SK-N-SH treated with all-trans-retinoic acid at 6 μM for 48 hours (cell line): ENCODE measurements around the gene DOCK9.

Source experiments
- ATAC-seq: fragments of 200-7000 bp; cut with Tn5 transposase; 3 replicates; pipeline ENCODE4 v1.9.1; 2020; ENCODE audit warnings: mild to moderate bottlenecking, moderate library complexity
- ARNTL ChIP-seq: fragments of 450-650 bp; formaldehyde crosslinking; IDR thresholded peaks from 2 replicates; pipeline ENCODE4 v1.5.0; 2020; ENCODE audit warnings: low read depth, mild to moderate bottlenecking, moderate library complexity, borderline replicate concordance
- BACH2 ChIP-seq: fragments of 250-450 bp; sonication (Bioruptor Pico); IDR thresholded peaks from 2 replicates; pipeline ENCODE4 v1.9.0; 2021; ENCODE audit warnings: mild to moderate bottlenecking, borderline replicate concordance
- CSDC2 ChIP-seq: fragments of 250-450 bp; sonication (Bioruptor Pico); IDR thresholded peaks from 2 replicates; pipeline ENCODE4 v1.5.0; 2020; ENCODE audit warnings: mild to moderate bottlenecking, moderate library complexity
- ESRRG ChIP-seq: fragments of 250-450 bp; sonication (Bioruptor Pico); IDR thresholded peaks from 2 replicates; pipeline ENCODE4 v1.6.1; 2021; ENCODE audit warnings: mild to moderate bottlenecking
- GLIS3 ChIP-seq: fragments of 250-450 bp; sonication (Bioruptor Pico); IDR thresholded peaks from 2 replicates; pipeline ENCODE4 v1.5.0; 2020; ENCODE audit warnings: mild to moderate bottlenecking, moderate library complexity
- ISL1 ChIP-seq: fragments of 250-450 bp; sonication (Bioruptor Pico); IDR thresholded peaks from 2 replicates; pipeline ENCODE4 v2.1.2; 2022; ENCODE audit warnings: mild to moderate bottlenecking, moderate library complexity
- OSR1 ChIP-seq: fragments of 250-450 bp; sonication (Bioruptor Pico); IDR thresholded peaks from 2 replicates; pipeline ENCODE4 v1.8.0; 2022; ENCODE audit warnings: moderate library complexity, mild to moderate bottlenecking, inconsistent platforms
- PPARA ChIP-seq: fragments of 250-450 bp; sonication (Bioruptor Pico); IDR thresholded peaks from 2 replicates; pipeline ENCODE4 v1.5.0; 2020; ENCODE audit warnings: mild to moderate bottlenecking, borderline replicate concordance
- RARB ChIP-seq: fragments of 250-450 bp; sonication (Bioruptor Pico); IDR thresholded peaks from 2 replicates; pipeline ENCODE4 v1.8.0; 2021; ENCODE audit warnings: mild to moderate bottlenecking, moderate library complexity
- SNAI2 ChIP-seq: fragments of 250-450 bp; sonication (Bioruptor Pico); IDR thresholded peaks from 2 replicates; pipeline ENCODE4 v1.5.0; 2020; ENCODE audit warnings: mild to moderate bottlenecking, moderate library complexity
- TCF4 ChIP-seq: fragments of 250-450 bp; sonication (Bioruptor Pico); IDR thresholded peaks from 2 replicates; pipeline ENCODE4 v1.8.0; 2021; ENCODE audit warnings: mild to moderate bottlenecking, moderate library complexity, borderline replicate concordance
- TOX ChIP-seq: fragments of 250-450 bp; sonication (Bioruptor Pico); IDR thresholded peaks from 2 replicates; pipeline ENCODE4 v1.8.0; 2021; ENCODE audit warnings: mild to moderate bottlenecking, moderate library complexity, borderline replicate concordance
- ZC3H10 ChIP-seq: fragments of 250-450 bp; sonication (Bioruptor Pico); IDR thresholded peaks from 2 replicates; pipeline ENCODE4 v1.5.1; 2021; ENCODE audit warnings: mild to moderate bottlenecking, moderate library complexity
- ZFP30 ChIP-seq: fragments of 450-650 bp; formaldehyde crosslinking; IDR thresholded peaks from 2 replicates; pipeline ENCODE4 v1.5.0; 2022; ENCODE audit warnings: mild to moderate bottlenecking, moderate library complexity
- ZNF70 ChIP-seq: fragments of 450-650 bp; formaldehyde crosslinking; IDR thresholded peaks from 2 replicates; pipeline ENCODE4 v1.5.0; 2020; ENCODE audit warnings: mild to moderate bottlenecking, moderate library complexity
- ZNF8 ChIP-seq: fragments of 450-650 bp; formaldehyde crosslinking; IDR thresholded peaks from 2 replicates; pipeline ENCODE4 v1.5.0; 2020; ENCODE audit warnings: mild to moderate bottlenecking, moderate library complexity
- TF ChIP-seq, protein P1 (sequence below): fragments of 250-450 bp; sonication (Bioruptor Pico); IDR thresholded peaks from 2 replicates; pipeline ENCODE4 v1.5.0; 2020; ENCODE audit warnings: mild to moderate bottlenecking, moderate library complexity
- TF ChIP-seq, protein P2 (sequence below): fragments of 250-450 bp; sonication (Bioruptor Pico); IDR thresholded peaks from 2 replicates; pipeline ENCODE4 v1.8.0; 2020; ENCODE audit warnings: mild to moderate bottlenecking, moderate library complexity, borderline replicate concordance
- TF ChIP-seq, protein P3 (sequence below): fragments of 250-450 bp; sonication (Bioruptor Pico); IDR thresholded peaks from 2 replicates; pipeline ENCODE4 v1.8.0; 2021; ENCODE audit warnings: low read depth, mild to moderate bottlenecking, moderate library complexity, borderline replicate concordance
- TF ChIP-seq, protein P4 (sequence below): fragments of 250-450 bp; sonication (Bioruptor Pico); IDR thresholded peaks from 2 replicates; pipeline ENCODE4 v1.5.1; 2021; ENCODE audit warnings: mild to moderate bottlenecking, moderate library complexity
- TF ChIP-seq, protein P5 (sequence below): fragments of 250-450 bp; sonication (Bioruptor Pico); IDR thresholded peaks from 2 replicates; pipeline ENCODE4 v1.5.1; 2020; ENCODE audit warnings: low read depth, mild to moderate bottlenecking, moderate library complexity

Gene DOCK9

GRCh38 chr13:98925949-98926348, 51.9 kb downstream of the DOCK9 start (continued):
- TF ChIP-seq, protein P1, sequence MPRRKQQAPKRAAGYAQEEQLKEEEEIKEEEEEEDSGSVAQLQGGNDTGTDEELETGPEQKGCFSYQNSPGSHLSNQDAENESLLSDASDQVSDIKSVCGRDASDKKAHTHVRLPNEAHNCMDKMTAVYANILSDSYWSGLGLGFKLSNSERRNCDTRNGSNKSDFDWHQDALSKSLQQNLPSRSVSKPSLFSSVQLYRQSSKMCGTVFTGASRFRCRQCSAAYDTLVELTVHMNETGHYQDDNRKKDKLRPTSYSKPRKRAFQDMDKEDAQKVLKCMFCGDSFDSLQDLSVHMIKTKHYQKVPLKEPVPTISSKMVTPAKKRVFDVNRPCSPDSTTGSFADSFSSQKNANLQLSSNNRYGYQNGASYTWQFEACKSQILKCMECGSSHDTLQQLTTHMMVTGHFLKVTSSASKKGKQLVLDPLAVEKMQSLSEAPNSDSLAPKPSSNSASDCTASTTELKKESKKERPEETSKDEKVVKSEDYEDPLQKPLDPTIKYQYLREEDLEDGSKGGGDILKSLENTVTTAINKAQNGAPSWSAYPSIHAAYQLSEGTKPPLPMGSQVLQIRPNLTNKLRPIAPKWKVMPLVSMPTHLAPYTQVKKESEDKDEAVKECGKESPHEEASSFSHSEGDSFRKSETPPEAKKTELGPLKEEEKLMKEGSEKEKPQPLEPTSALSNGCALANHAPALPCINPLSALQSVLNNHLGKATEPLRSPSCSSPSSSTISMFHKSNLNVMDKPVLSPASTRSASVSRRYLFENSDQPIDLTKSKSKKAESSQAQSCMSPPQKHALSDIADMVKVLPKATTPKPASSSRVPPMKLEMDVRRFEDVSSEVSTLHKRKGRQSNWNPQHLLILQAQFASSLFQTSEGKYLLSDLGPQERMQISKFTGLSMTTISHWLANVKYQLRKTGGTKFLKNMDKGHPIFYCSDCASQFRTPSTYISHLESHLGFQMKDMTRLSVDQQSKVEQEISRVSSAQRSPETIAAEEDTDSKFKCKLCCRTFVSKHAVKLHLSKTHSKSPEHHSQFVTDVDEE (CRISPR knock-in tag): no peak
- TF ChIP-seq, protein P2, sequence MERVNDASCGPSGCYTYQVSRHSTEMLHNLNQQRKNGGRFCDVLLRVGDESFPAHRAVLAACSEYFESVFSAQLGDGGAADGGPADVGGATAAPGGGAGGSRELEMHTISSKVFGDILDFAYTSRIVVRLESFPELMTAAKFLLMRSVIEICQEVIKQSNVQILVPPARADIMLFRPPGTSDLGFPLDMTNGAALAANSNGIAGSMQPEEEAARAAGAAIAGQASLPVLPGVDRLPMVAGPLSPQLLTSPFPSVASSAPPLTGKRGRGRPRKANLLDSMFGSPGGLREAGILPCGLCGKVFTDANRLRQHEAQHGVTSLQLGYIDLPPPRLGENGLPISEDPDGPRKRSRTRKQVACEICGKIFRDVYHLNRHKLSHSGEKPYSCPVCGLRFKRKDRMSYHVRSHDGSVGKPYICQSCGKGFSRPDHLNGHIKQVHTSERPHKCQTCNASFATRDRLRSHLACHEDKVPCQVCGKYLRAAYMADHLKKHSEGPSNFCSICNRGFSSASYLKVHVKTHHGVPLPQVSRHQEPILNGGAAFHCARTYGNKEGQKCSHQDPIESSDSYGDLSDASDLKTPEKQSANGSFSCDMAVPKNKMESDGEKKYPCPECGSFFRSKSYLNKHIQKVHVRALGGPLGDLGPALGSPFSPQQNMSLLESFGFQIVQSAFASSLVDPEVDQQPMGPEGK (CRISPR knock-in tag): no peak
- no peak for TF ChIP-seq RARB (CRISPR knock-in tag)

GRCh38 chr13:98923641-98924397, 54.0 kb downstream of the DOCK9 start:
- no peak for ATAC-seq
- TF ChIP-seq TOX (CRISPR knock-in tag) (no peak), ISL1 (CRISPR knock-in tag) (no peak), TCF4 (CRISPR knock-in tag) (no peak), CSDC2 (CRISPR knock-in tag) (no peak), ZC3H10 (CRISPR knock-in tag) (no peak), SNAI2 (no peak), ARNTL (no peak), ZNF70 (no peak), PPARA (CRISPR knock-in tag) (no peak), RARB (CRISPR knock-in tag) (no peak), OSR1 (CRISPR knock-in tag) (no peak), ESRRG (CRISPR knock-in tag) (no peak), ZNF8 (CRISPR knock-in tag) (no peak), GLIS3 (CRISPR knock-in tag) (no peak)
- TF ChIP-seq, protein P3, sequence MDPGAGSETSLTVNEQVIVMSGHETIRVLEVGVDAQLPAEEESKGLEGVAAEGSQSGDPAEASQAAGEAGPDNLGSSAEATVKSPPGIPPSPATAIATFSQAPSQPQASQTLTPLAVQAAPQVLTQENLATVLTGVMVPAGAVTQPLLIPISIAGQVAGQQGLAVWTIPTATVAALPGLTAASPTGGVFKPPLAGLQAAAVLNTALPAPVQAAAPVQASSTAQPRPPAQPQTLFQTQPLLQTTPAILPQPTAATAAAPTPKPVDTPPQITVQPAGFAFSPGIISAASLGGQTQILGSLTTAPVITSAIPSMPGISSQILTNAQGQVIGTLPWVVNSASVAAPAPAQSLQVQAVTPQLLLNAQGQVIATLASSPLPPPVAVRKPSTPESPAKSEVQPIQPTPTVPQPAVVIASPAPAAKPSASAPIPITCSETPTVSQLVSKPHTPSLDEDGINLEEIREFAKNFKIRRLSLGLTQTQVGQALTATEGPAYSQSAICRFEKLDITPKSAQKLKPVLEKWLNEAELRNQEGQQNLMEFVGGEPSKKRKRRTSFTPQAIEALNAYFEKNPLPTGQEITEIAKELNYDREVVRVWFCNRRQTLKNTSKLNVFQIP: no peak
- TF ChIP-seq, protein P4, sequence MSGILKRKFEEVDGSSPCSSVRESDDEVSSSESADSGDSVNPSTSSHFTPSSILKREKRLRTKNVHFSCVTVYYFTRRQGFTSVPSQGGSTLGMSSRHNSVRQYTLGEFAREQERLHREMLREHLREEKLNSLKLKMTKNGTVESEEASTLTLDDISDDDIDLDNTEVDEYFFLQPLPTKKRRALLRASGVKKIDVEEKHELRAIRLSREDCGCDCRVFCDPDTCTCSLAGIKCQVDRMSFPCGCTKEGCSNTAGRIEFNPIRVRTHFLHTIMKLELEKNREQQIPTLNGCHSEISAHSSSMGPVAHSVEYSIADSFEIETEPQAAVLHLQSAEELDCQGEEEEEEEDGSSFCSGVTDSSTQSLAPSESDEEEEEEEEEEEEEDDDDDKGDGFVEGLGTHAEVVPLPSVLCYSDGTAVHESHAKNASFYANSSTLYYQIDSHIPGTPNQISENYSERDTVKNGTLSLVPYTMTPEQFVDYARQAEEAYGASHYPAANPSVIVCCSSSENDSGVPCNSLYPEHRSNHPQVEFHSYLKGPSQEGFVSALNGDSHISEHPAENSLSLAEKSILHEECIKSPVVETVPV (CRISPR knock-in tag): no peak
- TF ChIP-seq, protein P5, sequence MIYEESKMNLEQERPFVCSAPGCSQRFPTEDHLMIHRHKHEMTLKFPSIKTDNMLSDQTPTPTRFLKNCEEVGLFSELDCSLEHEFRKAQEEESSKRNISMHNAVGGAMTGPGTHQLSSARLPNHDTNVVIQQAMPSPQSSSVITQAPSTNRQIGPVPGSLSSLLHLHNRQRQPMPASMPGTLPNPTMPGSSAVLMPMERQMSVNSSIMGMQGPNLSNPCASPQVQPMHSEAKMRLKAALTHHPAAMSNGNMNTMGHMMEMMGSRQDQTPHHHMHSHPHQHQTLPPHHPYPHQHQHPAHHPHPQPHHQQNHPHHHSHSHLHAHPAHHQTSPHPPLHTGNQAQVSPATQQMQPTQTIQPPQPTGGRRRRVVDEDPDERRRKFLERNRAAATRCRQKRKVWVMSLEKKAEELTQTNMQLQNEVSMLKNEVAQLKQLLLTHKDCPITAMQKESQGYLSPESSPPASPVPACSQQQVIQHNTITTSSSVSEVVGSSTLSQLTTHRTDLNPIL: no peak

DNA sequence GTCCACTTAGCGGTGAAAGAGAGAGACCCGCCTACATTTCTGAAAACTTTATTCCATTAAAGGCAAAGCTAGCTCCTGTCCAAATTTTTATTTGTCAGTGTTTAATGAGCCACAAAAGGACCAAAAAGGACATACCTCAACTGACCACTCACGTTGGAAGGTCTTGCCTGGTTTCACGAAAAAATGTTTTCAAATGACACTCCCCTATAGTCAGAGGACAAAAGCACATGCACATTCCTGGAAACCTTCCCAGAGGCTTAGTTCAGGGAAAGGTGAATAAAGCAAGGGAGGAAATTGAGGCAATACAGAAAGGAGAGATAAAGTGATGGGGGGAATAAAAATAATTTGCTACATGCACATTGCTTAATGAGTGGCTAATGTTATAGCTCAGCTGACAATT, 55.6 kb downstream of the DOCK9 start:
- TF ChIP-seq, protein P4 (CRISPR knock-in tag): no peak
- TF ChIP-seq CSDC2 (CRISPR knock-in tag) (no peak), ZFP30 (CRISPR knock-in tag) (no peak), ZNF8 (CRISPR knock-in tag) (no peak), ISL1 (CRISPR knock-in tag) (no peak), TOX (CRISPR knock-in tag) (no peak), BACH2 (CRISPR knock-in tag) (no peak)
- TF ChIP-seq, protein P5: no peak
- TF ChIP-seq, protein P1 (CRISPR knock-in tag): no peak
- no peak for ATAC-seq
